ENCODE data around the gene COL8A2.
A peak's percentile ranks its signal among the peaks of the same experiment; 100 is the strongest.

COL8A2 gene

GRCh38 chr1:36135330-36135667 is 10.3 kb upstream of the COL8A2 start:
- no peak for DNase-seq

DNA sequence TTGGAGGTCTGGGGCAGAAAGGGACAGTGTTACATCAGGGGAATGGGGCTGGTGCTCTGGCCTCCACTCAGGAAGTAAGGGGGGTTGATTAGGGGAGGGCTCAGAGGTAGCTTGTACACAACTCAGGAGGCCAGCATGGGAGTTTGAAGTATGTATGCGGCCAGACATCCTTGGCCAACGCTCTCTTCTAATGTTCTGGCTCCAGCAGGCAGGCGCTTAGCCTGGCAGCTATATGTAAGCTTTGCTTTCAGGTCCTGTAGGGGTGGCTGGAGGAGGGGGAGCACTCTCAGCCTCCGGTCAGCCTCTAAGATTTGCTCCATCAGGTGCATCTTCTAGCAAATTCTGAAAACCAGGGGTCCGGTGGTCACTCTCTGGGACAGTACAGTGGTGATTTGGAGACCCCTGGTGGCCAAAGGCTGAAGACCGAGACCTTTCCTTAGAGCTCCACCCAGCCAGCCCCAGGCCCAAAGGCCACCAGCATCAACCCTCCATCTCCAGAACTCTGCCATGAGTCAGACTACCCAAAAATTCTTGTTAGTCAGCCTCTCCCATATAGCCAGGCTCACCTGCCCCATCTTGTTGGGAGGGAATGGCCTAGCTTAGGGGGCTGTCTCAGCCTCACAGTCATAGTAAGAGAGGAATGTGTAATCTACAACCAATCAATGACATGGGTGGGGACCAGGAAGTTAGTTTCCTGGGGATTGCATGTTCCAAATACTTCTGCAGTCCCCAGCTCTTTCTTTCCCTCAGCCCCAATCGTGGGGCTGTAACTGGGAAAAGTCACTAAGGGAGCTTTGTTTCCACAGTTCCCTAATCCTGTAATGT is 9.7 kb upstream of the COL8A2 start:
- DNase-seq = no peak

- DNase-seq = no peak
These were observed 9.0 kb upstream of the COL8A2 start for GRCh38 chr1:36134031-36134430.

DNA sequence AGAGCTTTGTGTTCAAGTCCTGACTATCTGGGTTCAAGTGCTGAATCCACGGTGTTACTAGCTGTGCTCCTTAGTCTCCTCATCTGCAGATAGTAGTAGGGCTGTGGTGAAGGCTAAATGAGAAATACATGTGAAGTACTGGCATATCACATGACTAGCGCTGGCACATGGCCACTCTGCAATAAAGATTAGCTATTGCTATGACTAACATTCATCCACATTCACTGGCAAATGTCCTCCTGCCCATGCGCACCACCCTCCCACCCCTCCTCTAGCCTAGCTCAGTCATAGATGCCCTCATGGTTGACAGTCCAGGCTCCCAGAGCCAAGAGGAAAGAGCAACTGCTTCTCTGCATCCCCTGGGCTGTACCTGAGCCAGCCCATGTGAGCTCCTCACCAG is 8.5 kb upstream of the COL8A2 start:
- DNase-seq = no peak

GRCh38 chr1:36132029-36132428 is 7.0 kb upstream of the COL8A2 start:
- no peak for DNase-seq

DNA sequence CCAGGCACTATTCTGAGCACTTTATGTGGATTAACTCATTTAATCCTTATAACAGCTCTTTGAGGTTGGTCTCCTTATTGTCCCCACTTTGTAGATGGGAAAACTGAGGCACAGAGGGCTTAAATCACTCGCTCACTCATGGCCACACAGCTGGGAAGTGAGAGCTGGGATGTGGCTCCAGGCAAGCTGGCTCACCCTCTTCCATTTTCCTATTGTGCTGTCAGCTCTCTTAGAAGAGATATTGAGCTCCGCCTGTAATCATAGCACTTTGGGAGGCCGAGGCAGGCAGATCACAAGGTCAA is 3.8 kb upstream of the COL8A2 start:
- no peak for DNase-seq

DNA sequence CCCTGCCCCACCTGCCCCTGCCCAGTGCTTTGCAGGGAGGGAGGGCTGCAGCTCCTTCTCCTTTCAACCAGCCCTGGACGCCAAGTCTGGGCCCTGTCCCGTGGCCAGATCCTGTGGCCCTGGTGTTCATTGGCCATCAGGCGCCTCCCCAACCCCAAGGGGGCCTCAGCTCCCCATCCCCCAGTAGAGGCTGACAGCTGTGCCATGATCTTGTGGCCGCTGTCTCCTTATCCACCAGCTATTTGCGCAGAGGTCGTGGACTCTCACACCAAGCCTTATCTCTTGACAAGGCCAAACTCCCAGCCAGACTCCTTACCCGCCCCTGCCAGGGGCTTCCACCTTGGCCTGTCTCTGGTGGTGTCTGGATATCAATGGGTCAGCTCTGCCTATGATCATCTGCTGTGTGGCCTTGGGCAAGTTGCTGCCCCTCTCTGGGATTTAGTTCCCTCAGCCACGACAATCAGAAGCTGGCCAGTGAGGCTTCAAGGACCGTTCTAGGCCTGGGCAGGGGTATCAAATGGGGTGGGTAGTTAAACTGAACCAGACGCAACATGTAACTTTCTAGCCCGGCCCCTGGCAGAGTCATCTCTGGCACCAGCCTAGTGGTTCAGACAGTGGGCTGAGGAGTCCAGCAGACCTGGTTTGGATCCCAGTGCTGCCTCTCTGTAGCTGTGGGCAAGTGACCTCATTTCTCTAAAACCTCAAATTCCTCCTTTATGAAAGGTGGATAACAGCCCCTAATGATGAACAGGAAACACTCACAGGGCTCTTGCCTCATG is 3.3 kb upstream of the COL8A2 start:
- no peak for DNase-seq

DNA sequence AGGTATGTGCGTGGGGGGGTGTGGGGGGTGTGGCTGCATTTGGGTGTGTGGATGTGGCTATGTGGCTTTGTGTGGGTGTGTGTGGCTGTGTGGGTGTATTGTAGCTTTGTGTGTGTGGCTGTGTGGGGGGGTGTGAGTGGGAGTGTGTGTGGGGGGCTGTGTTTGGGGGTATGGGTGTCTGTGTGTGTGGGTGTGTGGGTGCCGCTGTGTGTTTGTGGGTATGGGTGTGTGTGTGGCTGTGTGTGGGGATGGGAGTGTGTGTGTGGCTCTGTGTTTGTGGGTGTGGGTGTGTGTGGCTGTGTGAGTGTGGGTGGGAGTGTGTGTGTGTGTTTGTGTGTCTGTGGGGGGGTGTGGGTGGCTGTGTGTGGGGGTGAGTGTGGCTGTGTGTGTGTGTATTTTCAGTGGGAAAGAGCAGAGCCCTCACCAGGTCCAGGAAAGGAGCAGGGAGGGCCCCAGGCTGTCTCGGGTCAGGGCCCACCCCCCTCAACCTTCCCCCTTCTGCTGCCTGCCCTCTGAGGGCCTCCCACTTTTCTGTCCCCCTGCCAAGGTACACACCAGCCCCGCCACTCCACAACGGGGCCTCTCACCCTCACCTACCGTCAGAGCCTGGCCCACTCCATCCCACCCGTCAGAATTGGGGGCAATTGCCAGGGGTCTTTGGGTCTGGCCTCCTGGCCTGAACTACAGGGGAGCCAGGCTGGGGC is 1.9 kb upstream of the COL8A2 start:
- no peak for DNase-seq

DNA sequence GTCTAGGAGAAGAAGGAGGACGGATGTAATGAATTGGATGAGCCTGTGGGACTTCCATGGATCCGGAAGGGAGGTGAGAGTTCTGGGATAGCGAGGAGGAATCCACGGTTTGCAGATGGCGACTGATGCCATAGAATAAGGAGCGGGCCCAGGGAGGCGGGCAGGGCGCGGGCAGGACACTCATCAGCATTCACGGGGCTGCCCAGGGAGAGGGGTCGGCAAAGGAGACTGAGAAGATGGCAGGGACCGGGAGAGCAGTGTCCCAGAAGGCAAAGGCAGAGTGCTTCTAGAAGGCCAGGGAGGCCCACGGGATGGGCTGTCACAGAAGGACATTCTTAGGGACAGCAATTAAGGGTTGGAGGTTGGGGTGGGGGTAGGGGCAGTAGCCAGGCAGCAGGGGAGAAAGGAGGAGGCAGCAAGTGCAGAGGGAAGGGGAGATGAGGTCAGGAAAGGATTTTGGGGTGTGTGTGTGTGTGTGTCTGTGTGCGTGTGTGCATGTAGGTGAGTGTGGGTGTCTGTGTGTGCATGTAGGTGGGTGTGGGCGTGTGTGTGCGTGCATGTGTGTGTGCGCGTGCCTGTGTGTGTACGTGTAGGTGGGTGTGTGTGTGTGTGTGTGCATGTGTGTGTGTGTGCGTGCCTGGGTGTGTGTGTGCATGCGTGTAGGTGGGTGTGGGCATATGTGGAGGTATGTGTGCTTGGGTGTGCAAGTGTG is 1.1 kb upstream of the COL8A2 start:
- DNase-seq = no peak

- no peak for DNase-seq
These were observed 456 bp downstream of the COL8A2 start for GRCh38 chr1:36124404-36125128.

GRCh38 chr1:36123356-36123755 is 1.7 kb downstream of the COL8A2 start:
- no peak for DNase-seq

DNA sequence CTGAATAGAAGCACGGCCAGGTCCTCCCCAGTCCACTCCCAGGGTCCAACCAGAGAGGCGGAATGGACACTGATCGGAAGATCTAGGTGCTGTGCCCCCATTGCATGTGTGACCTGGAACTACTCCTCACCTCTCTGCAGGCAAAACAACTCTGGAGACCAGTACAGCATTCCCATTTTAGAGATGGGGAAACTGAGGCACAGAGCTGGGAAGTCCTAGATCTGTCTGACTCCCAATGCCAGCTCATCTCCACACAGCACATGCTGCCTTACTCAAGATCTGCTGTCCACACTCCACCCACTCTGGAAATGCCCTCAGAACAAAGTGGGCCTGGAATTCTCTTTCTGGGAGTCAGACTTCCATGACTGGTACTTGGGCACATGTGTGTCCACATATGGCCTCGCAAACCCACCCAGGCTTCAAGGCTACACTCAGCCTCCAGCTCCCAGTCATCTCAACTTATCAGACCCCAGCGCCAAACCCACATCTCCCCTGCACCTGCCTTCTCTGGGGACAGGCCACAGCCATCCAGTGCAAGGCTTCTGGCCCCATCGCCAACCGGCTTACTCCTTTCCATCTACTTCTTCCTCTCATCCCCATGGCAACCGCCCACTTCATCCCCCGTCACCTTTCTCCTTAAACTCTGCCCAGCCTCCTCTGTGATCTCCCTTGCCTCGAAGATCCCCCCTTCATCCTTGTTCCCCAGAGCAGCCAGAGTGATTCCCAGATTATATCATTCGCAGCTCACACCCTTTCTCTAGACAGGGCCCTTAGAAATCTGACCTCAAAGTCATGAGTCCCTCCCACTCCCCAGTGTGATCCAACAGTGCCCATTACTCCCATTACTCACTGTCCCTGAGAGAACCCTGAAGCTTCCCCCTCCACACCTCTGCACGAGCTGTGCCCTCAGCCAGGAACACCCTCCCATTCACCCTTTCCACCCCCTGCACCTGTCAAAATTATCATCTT is 2.7 kb downstream of the COL8A2 start:
- no peak for DNase-seq

GRCh38 chr1:36119456-36119855 is 5.6 kb downstream of the COL8A2 start:
- DNase-seq = no peak

GRCh38 chr1:36118447-36119204 is 6.4 kb downstream of the COL8A2 start:
- DNase-seq = no peak

DNA sequence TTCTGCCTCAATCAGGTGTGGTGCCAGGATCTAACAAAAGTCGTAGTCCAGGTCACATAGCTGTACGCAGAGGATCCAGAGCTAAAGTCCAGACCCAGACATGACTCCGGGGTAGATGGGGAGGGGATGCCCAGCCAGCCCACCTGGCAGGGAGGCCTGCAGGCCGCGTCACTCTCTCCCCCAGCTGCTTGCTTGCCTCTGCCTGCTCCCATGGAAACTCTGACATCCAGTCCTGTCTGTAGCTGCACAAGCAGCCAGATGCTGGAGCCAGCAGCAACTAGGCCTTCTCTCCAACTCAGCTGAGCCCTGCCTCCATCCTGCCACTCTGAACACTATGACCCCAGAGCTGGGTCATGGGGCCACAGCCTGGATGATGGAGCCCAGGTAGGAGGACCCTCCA is 8.1 kb downstream of the COL8A2 start:
- no peak for DNase-seq

- DNase-seq = no peak
These were observed 9.1 kb downstream of the COL8A2 start for GRCh38 chr1:36115931-36116330.

DNA sequence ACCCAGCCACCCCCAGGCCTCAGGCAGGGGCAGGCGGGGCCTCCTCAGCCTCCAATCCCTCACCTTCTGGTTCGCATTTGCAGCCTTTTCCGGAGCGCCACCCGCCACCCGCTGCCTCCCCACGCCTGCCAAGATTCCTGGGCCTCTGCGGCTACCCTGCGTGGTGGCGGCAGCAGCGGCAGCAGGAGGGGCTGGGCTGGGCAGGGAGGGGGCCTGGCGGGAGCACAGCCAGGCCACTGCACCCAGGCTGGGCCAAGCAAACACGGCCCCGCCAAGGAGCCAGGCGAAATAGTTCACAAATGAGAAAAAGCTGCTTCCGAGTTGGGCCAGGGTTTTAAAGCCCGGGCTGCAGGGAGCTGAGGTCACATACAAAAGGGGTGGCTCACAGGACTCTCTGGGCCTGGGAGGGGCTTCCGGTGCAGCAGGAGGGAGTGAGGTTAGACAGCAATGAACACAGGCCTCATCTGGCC is 9.8 kb downstream of the COL8A2 start:
- peak; percentile 43 for DNase-seq

DNA sequence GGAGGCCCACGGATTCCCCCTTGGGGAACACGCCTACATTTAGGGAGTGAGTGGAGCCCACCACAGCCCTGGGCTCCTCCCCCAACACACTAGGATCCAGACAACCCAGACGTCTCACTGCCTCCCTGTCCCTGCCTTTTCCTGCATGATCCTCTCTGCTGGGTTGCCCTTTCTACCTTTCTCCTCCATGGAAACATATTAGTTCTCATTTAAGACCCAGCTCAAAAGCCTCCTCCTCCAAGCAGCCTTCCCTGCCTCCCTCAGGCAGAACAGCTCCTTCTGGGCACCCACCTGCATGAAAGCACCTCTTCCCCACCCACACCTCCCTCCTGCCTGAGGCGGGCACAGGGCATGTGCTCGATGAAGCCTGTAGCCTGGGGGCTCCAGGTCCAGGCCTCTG is 10.7 kb downstream of the COL8A2 start:
- no peak for DNase-seq

GRCh38 chr1:36112823-36113222 is 12.2 kb downstream of the COL8A2 start:
- no peak for DNase-seq

DNA sequence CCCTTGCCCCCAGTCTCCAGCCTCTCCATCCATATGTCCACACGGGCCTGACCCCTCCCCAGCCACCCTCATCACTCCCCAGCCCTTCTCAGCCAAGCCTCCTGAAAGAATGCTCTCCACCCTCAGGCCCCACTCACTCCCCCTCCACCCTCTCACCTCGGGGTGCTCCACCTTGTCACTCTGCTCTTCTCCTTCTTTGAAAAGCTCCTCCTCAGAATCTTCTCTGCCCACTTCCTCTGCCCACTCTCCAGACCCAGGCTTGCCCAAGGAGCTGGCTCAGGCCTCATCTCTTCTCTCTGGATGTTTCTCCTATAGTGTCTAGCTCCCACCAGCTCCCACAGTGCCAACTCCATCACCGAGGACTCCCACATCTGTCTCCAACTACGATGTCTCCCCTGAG is 13.9 kb downstream of the COL8A2 start:
- no peak for DNase-seq
